ENCODE data around the gene IDH3G.

- TF ChIP-seq FOXM1 (IDR thresholded peaks at IDR 0.05; ENCODE audit: borderline replicate concordance) (no peak), BHLHE40 (IDR thresholded peaks at IDR 0.05; ENCODE audit: borderline replicate concordance) (no peak)
Measured at GRCh38 chrX:153744210-153745066, 49.7 kb downstream of the IDH3G start.
